Measurements from ENCODE around the gene CACUL1. TPM values are rescaled to one million over a fixed set of nuclear protein-coding genes. Genes with fewer than 3 reads are reported as not detected.
"Not testable (repeated sequence)": the region's sequence is repeated elsewhere in the genome, so short reads cannot be mapped to it uniquely, and the experiment has no call there.

CACUL1 gene
- total and polyA plus RNA-seq, 11 donors: 4.6 to 38.7 (median 23.9) TPM

DNA sequence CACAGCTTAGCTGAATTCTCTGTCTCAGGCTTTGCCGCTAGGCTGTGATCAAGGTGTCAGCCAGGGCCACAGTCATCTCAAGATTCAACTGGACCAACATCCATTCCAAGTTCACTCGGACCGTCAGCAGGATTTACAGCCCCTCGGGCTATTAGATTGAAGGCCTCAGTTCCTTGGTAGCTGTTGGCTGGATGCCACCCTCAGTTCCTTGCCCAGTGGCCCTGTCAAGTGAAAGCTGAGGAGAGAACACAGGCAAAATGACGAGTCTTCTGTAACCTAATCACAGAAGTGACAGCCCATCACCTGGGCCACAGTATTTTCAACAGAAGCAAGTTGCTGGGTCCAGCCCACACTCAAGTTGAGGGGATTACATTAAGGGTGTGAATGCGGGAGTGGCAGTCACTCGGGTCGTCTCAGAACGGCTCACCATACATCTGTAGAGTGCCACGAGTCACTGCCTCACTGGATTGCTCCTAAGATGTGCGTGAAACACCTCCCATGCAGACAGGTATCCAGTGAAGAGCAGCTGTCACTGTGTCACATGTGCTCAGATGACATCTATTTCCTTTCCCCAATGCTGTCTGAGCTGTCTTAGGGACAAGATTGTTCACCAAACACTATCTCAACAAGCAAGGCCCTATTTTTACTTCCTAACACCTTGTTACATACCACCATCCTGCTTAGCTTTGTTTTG is 80.4 kb downstream of the CACUL1 start:
- TF ChIP-seq POLR2A (IDR thresholded peaks at IDR 0.05) (no peak), CTCF (IDR thresholded peaks at IDR 0.05) (no peak)
- Histone ChIP-seq H3K27me3 (no peaks in the 10 kb centered on the region), H3K27ac (no peak overlapping the region), H3K4me1 (peaks cover 0 to 27% (median 12%) of the 10 kb centered on the region in 12 donors), H3K36me3 (peaks cover 0 to 31% (median 6%) of the 10 kb centered on the region in 9 donors), H3K9me3 (no peaks in the 10 kb centered on the region), H3K4me3 (no peak overlapping the region)
- ATAC-seq (no peak), DNase-seq (no peak)
- intact Hi-C loops (cut with DNase I): no loop called here
- WGBS, 4 donors: 82 to 97% (median 91%) methylated on average over 7 to 11 of the region's 11 CpGs

- Histone ChIP-seq H3K9me3 (no peaks in the 10 kb centered on the region), H3K4me1 (peaks cover 0 to 33% (median 19%) of the 10 kb centered on the region in 12 donors), H3K27me3 (no peaks in the 10 kb centered on the region), H3K36me3 (peaks cover 0 to 24% (median 6%) of the 10 kb centered on the region in 9 donors), H3K4me3 (no peak overlapping the region), H3K27ac (no peak overlapping the region)
- DNase-seq (no peak), ATAC-seq (peak in 3 of 4 donors; percentile 21 to 25 (median 21))
- intact Hi-C loops (cut with DNase I): no loop called here
- TF ChIP-seq CTCF (IDR thresholded peaks at IDR 0.05) (no peak), POLR2A (IDR thresholded peaks at IDR 0.05) (no peak)
- WGBS, 4 donors: 82 to 92% (median 90%) methylated on average over 11 of the region's 11 CpGs
These were observed 81.7 kb downstream of the CACUL1 start for GRCh38 chr10:118672766-118673715.

DNA sequence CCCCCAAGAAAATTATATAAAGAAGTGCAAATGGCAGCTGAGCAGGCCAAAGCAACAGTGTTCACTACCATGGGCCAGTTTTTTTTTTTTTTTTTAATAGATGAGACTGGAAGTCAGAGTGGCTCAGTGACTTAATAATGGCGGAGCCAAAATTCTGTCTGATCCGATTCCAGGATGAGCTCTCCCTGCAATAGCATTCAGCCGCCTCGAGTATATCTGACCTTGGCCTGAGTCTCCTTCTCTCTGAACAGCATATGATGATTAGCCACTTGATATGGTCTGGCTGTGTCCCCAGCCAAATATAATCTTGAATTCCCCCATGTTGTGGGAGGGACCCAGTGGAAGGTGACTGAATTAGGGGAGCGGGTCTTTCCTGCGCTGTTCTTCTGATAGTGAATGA is 82.6 kb downstream of the CACUL1 start:
- DNase-seq (no peak), ATAC-seq (peak in 3 of 4 donors; percentile 34 to 67 (median 47))
- intact Hi-C loops (cut with DNase I): no loop called here
- no peaks in the 10 kb centered on the region for H3K27me3 ChIP-seq
- peaks cover 0 to 33% (median 19%) of the 10 kb centered on the region in 12 donors for H3K4me1 ChIP-seq
- no peaks in the 10 kb centered on the region for H3K9me3 ChIP-seq
- no peak for TF ChIP-seq POLR2A (IDR thresholded peaks at IDR 0.05)
- TF ChIP-seq CTCF (IDR thresholded peaks at IDR 0.05): no peak
- WGBS, 4 donors: 39 to 55% (median 48%) methylated on average over 6 of the region's 6 CpGs
- peaks cover 0 to 18% (median 6%) of the 10 kb centered on the region in 9 donors for H3K36me3 ChIP-seq
- no peak overlapping the region for H3K27ac ChIP-seq
- H3K4me3 ChIP-seq: no peak overlapping the region

- Histone ChIP-seq H3K4me1 (peaks cover 0 to 33% (median 19%) of the 10 kb centered on the region in 12 donors), H3K36me3 (peaks cover 0 to 17% (median 6%) of the 10 kb centered on the region in 9 donors)
- H3K9me3 ChIP-seq; H3K4me3 ChIP-seq; ATAC-seq; H3K27ac ChIP-seq; DNase-seq; H3K27me3 ChIP-seq; intact Hi-C loops (cut with DNase I): not testable (repeated sequence)
- WGBS, 4 donors: 59 to 64% (median 60%) methylated on average over 3 of the region's 3 CpGs
These were observed 83.5 kb downstream of the CACUL1 start for GRCh38 chr10:118671221-118671620.

All from heart left ventricle (tissue), 16 donors.